Panc1 (cell line): ENCODE measurements around the gene NFAM1. TPM values are rescaled to one million over a fixed set of nuclear protein-coding genes. Genes with fewer than 3 reads are reported as not detected.

Experiments used
- ATAC-seq: fragments of 200-7000 bp; cut with Tn5 transposase; 2 replicates; pipeline ENCODE4 v1.9.1; 2020; ENCODE audit warnings: mild to moderate bottlenecking, moderate library complexity
- BruUV-seq: library from RNA; stranded (reverse); fragments of 400-500 nt; replicated peaks from 2 replicates; lab custom pipeline; 2021; lab: Mats Ljungman, UMichigan
- CTCF ChIA-PET: fragments of 300-600 bp; sonication (Branson Sonifier 250); formaldehyde crosslinking; loops from one replicate; lab custom pipeline; 2022; ENCODE audit warnings: antibody characterized with exemption; lab: Charles Lee
- POLR2A ChIA-PET: fragments of 300-600 bp; sonication (Branson Sonifier 250); formaldehyde crosslinking; loops from one replicate; lab custom pipeline; 2022; ENCODE audit warnings: antibody characterized with exemption; lab: Charles Lee
- DNase-seq: peaks from one replicate; pipeline ENCODE4 v3.0.0-alpha.2; 2010; ENCODE audit warnings: low read depth, low spot score
- H3K27ac ChIP-seq: 2 replicates; pipeline ENCODE4 v1.5.1; 2011; ENCODE audit warnings: mild to moderate bottlenecking, low read length, inconsistent platforms
- H3K27me3 ChIP-seq: fragments of 200-500 bp; sonication (Bioruptor generic); 2 replicates; pipeline ENCODE4 v1.6.0; 2014; ENCODE audit warnings: low read length, inconsistent platforms; ENCODE audit not compliant: control insufficient read depth, insufficient read depth
- H3K36me3 ChIP-seq: fragments of 200-500 bp; sonication (Bioruptor generic); 2 replicates; pipeline ENCODE4 v1.5.1; 2014; ENCODE audit warnings: inconsistent platforms, mild to moderate bottlenecking, low read length, moderate library complexity; ENCODE audit not compliant: control insufficient read depth, insufficient read depth
- H3K4me1 ChIP-seq: 2 replicates; pipeline ENCODE4 v1.5.1; 2011; ENCODE audit warnings: inconsistent platforms, mild to moderate bottlenecking, low read length, moderate library complexity; ENCODE audit not compliant: control insufficient read depth, insufficient read depth
- H3K4me3 ChIP-seq, 2 experiments: 2 replicates each; pipeline ENCODE4 v1.5.1; 2011 to 2012; ENCODE audit warnings: low read depth in 2 of 2, low read length in 2 of 2, mild to moderate bottlenecking in 2 of 2, inconsistent platforms in 1 of 2, moderate library complexity in 1 of 2
- H3K9me3 ChIP-seq: fragments of 200-500 bp; sonication (Bioruptor generic); 2 replicates; pipeline ENCODE4 v1.5.1; 2014; ENCODE audit warnings: low read depth, mild to moderate bottlenecking, inconsistent platforms, low read length, moderate library complexity; ENCODE audit not compliant: control insufficient read depth, insufficient read depth
- CTCF ChIP-seq: fragments of 450-650 bp; IDR thresholded peaks from 2 replicates; pipeline ENCODE4 v1.5.1; 2017; ENCODE audit warnings: mild to moderate bottlenecking
- POLR2AphosphoS5 ChIP-seq: IDR thresholded peaks from 2 replicates; pipeline ENCODE4 v1.6.1; 2012; ENCODE audit warnings: mild to moderate bottlenecking, low read depth, low read length, moderate library complexity
- REST ChIP-seq, 2 experiments: IDR thresholded peaks; 2 replicates each; pipeline ENCODE4 v1.6.1; 2011 to 2012; ENCODE audit warnings: low read depth in 2 of 2, control low read depth in 1 of 2, low read length in 1 of 2, mild to moderate bottlenecking in 1 of 2, moderate library complexity in 1 of 2; ENCODE audit not compliant: insufficient read depth in 1 of 2
- SIN3A ChIP-seq: IDR thresholded peaks from 2 replicates; pipeline ENCODE4 v1.6.1; 2012; ENCODE audit warnings: low read depth, mild to moderate bottlenecking, low read length, moderate library complexity, borderline replicate concordance; ENCODE audit not compliant: insufficient read depth
- TCF7L2 ChIP-seq: IDR thresholded peaks from 2 replicates; pipeline ENCODE4 v1.6.1; 2011; ENCODE audit warnings: mild to moderate bottlenecking, low read depth, low read length, inconsistent platforms
- in situ Hi-C: cut with HindIII; loops from 2 replicates; pipeline ENCODE4 v1.10.0; 2016; ENCODE audit warnings: low sequenced_read_pairs, low pct_unique_long_range_greater_than_20kb
- intact Hi-C: fragments of 100-400 bp; cut with micrococcal nuclease; formaldehyde crosslinking; loops from one replicate; pipeline ENCODE4 v1.10.0; 2022; ENCODE audit not compliant: unreplicated experiment
- total RNA-seq: library from RNA; stranded (reverse); gene quantifications from one replicate; pipeline ENCODE4 v1.2.1, GENCODE V29; 2021; ENCODE audit not compliant: unreplicated experiment

NFAM1 gene
- total RNA-seq, 1 experiment from 2014 or later = 0.41 TPM

- Histone ChIP-seq H3K27me3 (no peaks in the 10 kb centered on the region), H3K4me1 (peaks cover 16% of the 10 kb centered on the region), H3K4me3 (no peak overlapping the region), H3K9me3 (no peaks in the 10 kb centered on the region), H3K27ac (no peak overlapping the region), H3K36me3 (no peaks in the 10 kb centered on the region)
- ChIA-PET POLR2A (no interaction called here), CTCF (no interaction called here)
- DNase-seq = no peak
- peak; percentile 76 for ATAC-seq
- in situ Hi-C loops = no loop called here
- intact Hi-C loops = no loop called here
- no TSS peak for BruUV-seq
- TF ChIP-seq SIN3A (no peak), POLR2AphosphoS5 (no peak), CTCF (no peak), REST (IDR thresholded peaks at IDR 0.05; ENCODE audit: insufficient read depth in 1 of 2, low read depth in 2 of 2, low read length in 1 of 2) (no peak), TCF7L2 (no peak)
Measured at GRCh38 chr22:42343531-42344081, 88.6 kb downstream of the NFAM1 start.

GRCh38 chr22:42343121-42343454 is 89.1 kb downstream of the NFAM1 start:
- BruUV-seq = no TSS peak
- no peaks in the 10 kb centered on the region for H3K27me3 ChIP-seq
- in situ Hi-C loops = no loop called here
- no peaks in the 10 kb centered on the region for H3K36me3 ChIP-seq
- ChIA-PET POLR2A (no interaction called here), CTCF (no interaction called here)
- peak overlapping the region; percentile 74 for H3K27ac ChIP-seq
- ATAC-seq (peak; percentile 36), DNase-seq (no peak)
- intact Hi-C loops = no loop called here
- peak overlapping the region; percentile 49 to 56 for H3K4me3 ChIP-seq
- peaks cover 16% of the 10 kb centered on the region for H3K4me1 ChIP-seq
- H3K9me3 ChIP-seq = no peaks in the 10 kb centered on the region
- TF ChIP-seq CTCF (no peak), SIN3A (no peak), REST (IDR thresholded peaks at IDR 0.05; ENCODE audit: insufficient read depth in 1 of 2, low read depth in 2 of 2, low read length in 1 of 2) (no peak), POLR2AphosphoS5 (no peak), TCF7L2 (no peak)
